Adrenal gland (tissue), 12 donors: ENCODE data around the gene TWIST2. TPM values are rescaled to one million over a fixed set of nuclear protein-coding genes. Genes with fewer than 3 reads are reported as not detected.

Experiments
- DNase-seq, 7 donors: peaks; one replicate each; pipeline ENCODE4 v3.0.0-alpha.2; 2019 to 2020
- H3K27ac ChIP-seq, 5 donors: fragments of 200-600 bp; sonication (generic) in 4 of 5; 1 replicate in 3 of 5; 2 replicates in 2 of 5; pipeline versions ENCODE4 v1.5.1 to v1.8.0; 2016 to 2020; ENCODE audit warnings: mild to moderate bottlenecking in 1 of 5
- H3K27me3 ChIP-seq: fragments of 200-600 bp; 2 replicates; pipeline ENCODE4 v1.8.0; 2021
- H3K36me3 ChIP-seq, 2 donors: fragments of 200-600 bp; replicated peaks in 1 of 2; 1 replicate in 1 of 2; 2 replicates in 1 of 2; pipeline versions ENCODE4 v1.5.1 to v1.8.0; 2018 to 2022
- H3K4me1 ChIP-seq, 2 donors: fragments of 200-600 bp; replicated peaks in 1 of 2; 1 replicate in 1 of 2; 2 replicates in 1 of 2; pipeline versions ENCODE4 v1.5.1 to v1.8.0; 2018 to 2021
- H3K4me3 ChIP-seq, 4 donors: fragments of 200-600 bp; sonication (generic) in 3 of 4; one replicate each; pipeline ENCODE4 v1.5.1; 2016 to 2018
- H3K9me3 ChIP-seq, 3 donors: fragments of 200-600 bp; sonication (generic) in 1 of 3; replicated peaks in 1 of 3; 1 replicate in 2 of 3; 2 replicates in 1 of 3; pipeline versions ENCODE4 v1.5.1 to v1.8.0; 2016 to 2021
- POLR2A ChIP-seq, 2 donors: fragments of 450-650 bp; IDR thresholded peaks; one replicate each; pipeline ENCODE4 v1.6.1; 2017; ENCODE audit warnings: antibody characterized with exemption in 2 of 2, mild to moderate bottlenecking in 2 of 2, moderate library complexity in 1 of 2
- WGBS, 4 donors: extraction: QIAGEN DNeasy Blood & Tissue Kit in 2 of 4; methylation state at CpG; one replicate each; pipeline versions ENCODE4 v1.1.5 to v1.1.7; 2013 to 2017; 5-methylcytosine and 5-hydroxymethylcytosine counted together
- intact Hi-C, 2 donors: fragments of 100-400 bp; cut with DNase I; formaldehyde crosslinking; loops; one replicate each; pipeline versions ENCODE4 v1.14.1 to v1.15.0; 2022 to 2023
- polyA plus RNA-seq, 3 donors: library from polyadenylated mRNA; stranded (reverse); fragments of 200-250 nt in 2 of 3; fragments of 350-450 nt in 1 of 3; fragmentation: Illumina TruSeq in 1 of 3; extraction: RNeasy Lipid Tissue Mini Kit (QIAGEN cat#74804) in 1 of 3; gene quantifications; one replicate each; pipeline ENCODE4 v1.2.3, GENCODE V29; 2013 to 2014
- total RNA-seq, 9 donors: library from RNA; depleted of rRNA in 4 of 9; stranded (reverse); fragments of >200 nt in 4 of 9; fragments of 120-200 nt in 1 of 9; fragmentation: NEBNext Ultra II Directional in 1 of 9; extraction: Animal tissue kit (Norgen Biotek cat#: 25700) in 1 of 9; gene quantifications; one replicate each; pipeline versions ENCODE4 v1.1.0 to v1.2.4, GENCODE V29; 2013 to 2023
- TF ChIP-seq, protein P1 (sequence below), 6 experiments: fragments of 450-650 bp in 4 of 6; fragments of 200-600 bp in 2 of 6; sonication (generic) in 1 of 6; IDR thresholded peaks; 1 replicate in 5 of 6; 2 replicates in 1 of 6; pipeline versions ENCODE4 v1.5.1 to v1.8.0; 2016 to 2021; ENCODE audit warnings: antibody characterized with exemption in 6 of 6, mild to moderate bottlenecking in 2 of 6, moderate library complexity in 1 of 6
- donor health status: healthy with polysubstance abuse.
- donor health status: Bipolar disorder and iron deficiency.
- donor health status: DM: yes; HTN: yes; CAD: no.
- donor health status: DM: no; HTN: no; CAD: no.
- donor health status: DM: no; HTN: no; CAD: no.
- donor health status: DM: yes; HTN: yes; CAD: no.

The TWIST2 gene
- total and polyA plus RNA-seq, 12 donors: 1.0 to 20.5 (median 6.0) TPM

DNA sequence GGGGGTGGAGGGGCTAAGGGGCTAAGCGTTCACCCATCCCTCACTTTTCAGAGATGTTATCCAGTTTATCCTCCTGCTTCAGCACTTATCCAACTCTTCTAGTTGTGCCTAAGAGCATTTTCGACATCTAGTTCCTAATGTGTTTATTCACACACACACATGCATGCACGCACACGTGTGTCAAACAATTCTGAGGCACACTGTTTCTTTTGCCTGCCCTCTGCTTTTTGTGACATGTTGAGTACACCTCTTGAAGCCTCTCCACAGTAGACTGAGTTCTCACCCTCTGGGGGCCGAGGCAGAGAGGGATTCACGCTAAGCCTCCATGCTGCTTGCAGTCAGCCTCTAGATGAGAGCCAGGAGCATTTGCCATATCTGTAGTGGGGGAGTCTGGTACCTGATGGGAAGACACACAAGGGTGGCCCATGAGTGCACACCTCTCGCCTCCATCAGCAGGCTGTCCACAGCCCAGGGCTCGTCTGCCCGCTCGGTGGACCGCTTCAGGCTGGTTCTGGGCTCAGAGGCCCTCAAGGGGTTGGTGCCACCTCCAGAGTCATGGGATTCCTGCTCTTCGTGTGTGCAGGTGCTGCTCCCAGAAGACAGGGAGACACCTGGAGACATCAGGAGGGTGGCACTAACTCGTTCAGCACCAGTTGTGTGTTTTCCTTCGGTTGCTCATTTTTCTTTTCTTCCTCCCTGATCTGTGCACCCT is 11.9 kb downstream of the TWIST2 start:
- H3K27me3 ChIP-seq: peaks cover 4% of the 10 kb centered on the region
- peaks cover 5 to 11% of the 10 kb centered on the region in 2 donors for H3K4me1 ChIP-seq
- intact Hi-C loops: no loop called here
- H3K27ac ChIP-seq: no peak overlapping the region
- H3K9me3 ChIP-seq: no peaks in the 10 kb centered on the region
- no peak for DNase-seq
- TF ChIP-seq, protein P1, sequence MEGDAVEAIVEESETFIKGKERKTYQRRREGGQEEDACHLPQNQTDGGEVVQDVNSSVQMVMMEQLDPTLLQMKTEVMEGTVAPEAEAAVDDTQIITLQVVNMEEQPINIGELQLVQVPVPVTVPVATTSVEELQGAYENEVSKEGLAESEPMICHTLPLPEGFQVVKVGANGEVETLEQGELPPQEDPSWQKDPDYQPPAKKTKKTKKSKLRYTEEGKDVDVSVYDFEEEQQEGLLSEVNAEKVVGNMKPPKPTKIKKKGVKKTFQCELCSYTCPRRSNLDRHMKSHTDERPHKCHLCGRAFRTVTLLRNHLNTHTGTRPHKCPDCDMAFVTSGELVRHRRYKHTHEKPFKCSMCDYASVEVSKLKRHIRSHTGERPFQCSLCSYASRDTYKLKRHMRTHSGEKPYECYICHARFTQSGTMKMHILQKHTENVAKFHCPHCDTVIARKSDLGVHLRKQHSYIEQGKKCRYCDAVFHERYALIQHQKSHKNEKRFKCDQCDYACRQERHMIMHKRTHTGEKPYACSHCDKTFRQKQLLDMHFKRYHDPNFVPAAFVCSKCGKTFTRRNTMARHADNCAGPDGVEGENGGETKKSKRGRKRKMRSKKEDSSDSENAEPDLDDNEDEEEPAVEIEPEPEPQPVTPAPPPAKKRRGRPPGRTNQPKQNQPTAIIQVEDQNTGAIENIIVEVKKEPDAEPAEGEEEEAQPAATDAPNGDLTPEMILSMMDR (IDR thresholded peaks at IDR 0.05): no peak
- TF ChIP-seq POLR2A (IDR thresholded peaks at IDR 0.05): no peak
- WGBS, 4 donors: 80 to 85% (median 81%) methylated on average over 10 to 14 of the region's 14 CpGs
- H3K4me3 ChIP-seq: no peak overlapping the region
- no peaks in the 10 kb centered on the region for H3K36me3 ChIP-seq

DNA sequence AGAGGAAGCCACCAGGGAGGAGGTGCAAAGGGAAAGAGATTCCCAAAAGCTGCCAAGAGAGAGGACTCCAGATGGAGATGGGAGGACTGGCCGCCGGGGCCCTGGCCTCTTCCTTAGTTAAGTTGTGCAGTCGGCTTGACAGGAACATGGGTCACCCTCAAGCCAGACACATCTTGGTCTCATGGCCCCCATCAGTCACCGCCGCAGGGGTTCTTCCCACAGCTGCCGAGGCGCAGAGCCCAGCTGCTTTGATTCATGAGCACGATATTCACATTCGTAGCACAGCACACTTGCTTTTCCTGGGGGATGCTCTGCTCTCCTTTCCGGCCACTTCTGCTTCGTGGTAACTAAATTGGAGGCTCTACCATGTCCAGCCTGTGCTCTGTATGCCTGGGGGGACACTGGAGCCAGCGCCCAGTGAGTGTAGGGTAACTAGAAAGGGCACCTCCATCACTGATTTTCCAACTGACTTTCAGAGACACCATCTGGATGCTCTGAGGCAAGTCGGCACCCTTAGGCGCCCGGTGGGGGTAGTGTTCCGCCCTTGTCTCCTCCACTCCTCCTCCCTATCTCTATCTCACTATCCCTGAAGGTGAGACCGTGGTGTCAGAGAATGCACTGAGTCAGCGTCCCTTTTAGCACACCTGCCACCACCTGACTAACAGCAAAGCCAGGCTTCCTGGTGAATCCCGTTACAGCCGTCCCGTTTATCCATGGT is 13.3 kb downstream of the TWIST2 start:
- intact Hi-C loops: no loop called here
- DNase-seq: peak in 3 of 7 donors; percentile 36 to 56 (median 45)

DNA sequence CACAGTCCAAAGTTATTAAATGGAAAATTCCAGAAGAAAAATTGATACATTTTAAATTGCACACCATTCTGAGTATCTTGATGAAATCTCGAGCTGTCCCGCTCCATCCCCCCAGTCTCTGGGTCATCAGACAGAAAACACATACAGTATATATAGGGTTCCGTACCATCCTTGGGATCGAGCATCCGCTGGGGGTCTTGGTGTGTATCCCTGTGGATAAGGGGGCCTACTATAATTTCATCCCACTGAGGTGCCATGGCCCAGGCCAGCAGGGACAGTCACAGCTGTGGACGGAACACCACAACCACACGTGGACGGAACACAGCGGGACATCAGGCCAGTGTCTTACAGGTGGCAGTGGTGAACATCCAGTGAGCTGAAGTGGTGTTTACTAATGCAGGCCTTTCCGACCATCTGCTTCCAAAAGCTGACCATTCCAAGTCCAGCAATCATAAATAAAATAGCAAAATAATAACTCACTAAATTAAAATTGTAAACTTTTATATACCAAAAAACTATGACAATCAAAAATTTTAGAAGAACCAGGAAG is 14.0 kb downstream of the TWIST2 start:
- WGBS, 4 donors: 91 to 95% (median 93%) methylated on average over 10 of the region's 10 CpGs
- H3K4me3 ChIP-seq: no peak overlapping the region
- no peak for TF ChIP-seq POLR2A (IDR thresholded peaks at IDR 0.05)
- TF ChIP-seq, protein P1 (IDR thresholded peaks at IDR 0.05): no peak
- DNase-seq: peak in 1 of 7 donors; percentile 38
- peaks cover 7 to 13% of the 10 kb centered on the region in 2 donors for H3K4me1 ChIP-seq
- H3K27ac ChIP-seq: no peak overlapping the region
- H3K9me3 ChIP-seq: no peaks in the 10 kb centered on the region
- intact Hi-C loops: no loop called here
- no peaks in the 10 kb centered on the region for H3K27me3 ChIP-seq
- H3K36me3 ChIP-seq: no peaks in the 10 kb centered on the region

More for the DNA sequence above, 13.3 kb downstream of the TWIST2 start:
- Histone ChIP-seq H3K36me3 (no peaks in the 10 kb centered on the region), H3K27me3 (peaks cover 4% of the 10 kb centered on the region), H3K9me3 (no peaks in the 10 kb centered on the region), H3K27ac (no peak overlapping the region), H3K4me3 (no peak overlapping the region), H3K4me1 (peaks cover 7 to 13% of the 10 kb centered on the region in 2 donors)
- WGBS, 4 donors: 67 to 80% (median 76%) methylated on average over 21 of the region's 21 CpGs
- TF ChIP-seq POLR2A (IDR thresholded peaks at IDR 0.05): no peak
- TF ChIP-seq, protein P1 (IDR thresholded peaks at IDR 0.05): no peak

DNA sequence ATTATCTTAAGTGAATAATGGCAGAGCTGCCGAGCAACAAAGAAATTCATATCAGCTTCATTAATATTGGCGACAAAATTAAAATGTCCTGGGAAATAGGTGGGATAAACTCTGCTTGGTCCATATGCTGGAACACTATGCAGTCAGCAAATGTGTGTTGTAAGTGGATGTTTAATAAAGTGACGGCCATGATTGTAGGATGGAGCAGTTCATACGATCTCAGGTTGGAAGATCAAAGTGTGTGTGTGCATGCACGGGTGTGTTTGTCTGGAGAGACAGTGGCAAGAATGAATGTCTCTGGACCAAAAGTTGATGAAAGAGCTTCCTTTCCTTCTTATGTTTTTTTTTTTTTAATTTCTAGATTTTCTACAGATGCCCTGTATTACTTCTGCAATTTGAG is 14.8 kb downstream of the TWIST2 start:
- Histone ChIP-seq H3K27me3 (no peaks in the 10 kb centered on the region), H3K27ac (no peak overlapping the region), H3K4me1 (peaks cover 7 to 13% of the 10 kb centered on the region in 2 donors), H3K9me3 (no peaks in the 10 kb centered on the region), H3K4me3 (no peak overlapping the region), H3K36me3 (no peaks in the 10 kb centered on the region)
- 91 to 94% (median 93%) methylated on average over 5 of the region's 5 CpGs for WGBS, 4 donors
- no peak for DNase-seq
- intact Hi-C loops: no loop called here
- TF ChIP-seq, protein P1 (IDR thresholded peaks at IDR 0.05): no peak
- no peak for TF ChIP-seq POLR2A (IDR thresholded peaks at IDR 0.05)
